Liver (tissue), 3 donors: ENCODE measurements around the gene CBY2.

Experiments
- JUND ChIP-seq, 2 donors: IDR thresholded peaks; 2 replicates each; pipeline ENCODE4 v1.6.1; 2016; ENCODE audit warnings: antibody characterized with exemption in 2 of 2
- REST ChIP-seq: IDR thresholded peaks from 2 replicates; pipeline ENCODE4 v1.6.1; 2016; ENCODE audit warnings: antibody characterized with exemption, mild to moderate bottlenecking
- TF ChIP-seq, protein P1 (sequence below): fragments of 150-350 bp; IDR thresholded peaks from 2 replicates; pipeline ENCODE4 v1.5.1; 2017; ENCODE audit warnings: improper control_type of control experiment, low read depth, low read length; ENCODE audit not compliant: missing input control
- TF ChIP-seq, protein P2 (sequence below): IDR thresholded peaks from 2 replicates; pipeline ENCODE4 v1.6.1; 2016; ENCODE audit warnings: antibody characterized with exemption
- donor health status: healthy.
- donor health status: healthy.

GRCh38 chr13:45705918-45706317 lies 3.8 kb downstream of the CBY2 start:
- TF ChIP-seq, protein P1, sequence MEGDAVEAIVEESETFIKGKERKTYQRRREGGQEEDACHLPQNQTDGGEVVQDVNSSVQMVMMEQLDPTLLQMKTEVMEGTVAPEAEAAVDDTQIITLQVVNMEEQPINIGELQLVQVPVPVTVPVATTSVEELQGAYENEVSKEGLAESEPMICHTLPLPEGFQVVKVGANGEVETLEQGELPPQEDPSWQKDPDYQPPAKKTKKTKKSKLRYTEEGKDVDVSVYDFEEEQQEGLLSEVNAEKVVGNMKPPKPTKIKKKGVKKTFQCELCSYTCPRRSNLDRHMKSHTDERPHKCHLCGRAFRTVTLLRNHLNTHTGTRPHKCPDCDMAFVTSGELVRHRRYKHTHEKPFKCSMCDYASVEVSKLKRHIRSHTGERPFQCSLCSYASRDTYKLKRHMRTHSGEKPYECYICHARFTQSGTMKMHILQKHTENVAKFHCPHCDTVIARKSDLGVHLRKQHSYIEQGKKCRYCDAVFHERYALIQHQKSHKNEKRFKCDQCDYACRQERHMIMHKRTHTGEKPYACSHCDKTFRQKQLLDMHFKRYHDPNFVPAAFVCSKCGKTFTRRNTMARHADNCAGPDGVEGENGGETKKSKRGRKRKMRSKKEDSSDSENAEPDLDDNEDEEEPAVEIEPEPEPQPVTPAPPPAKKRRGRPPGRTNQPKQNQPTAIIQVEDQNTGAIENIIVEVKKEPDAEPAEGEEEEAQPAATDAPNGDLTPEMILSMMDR: no peak
- TF ChIP-seq REST: no peak
- no peak for TF ChIP-seq JUND (IDR thresholded peaks at IDR 0.05)
- TF ChIP-seq, protein P2, sequence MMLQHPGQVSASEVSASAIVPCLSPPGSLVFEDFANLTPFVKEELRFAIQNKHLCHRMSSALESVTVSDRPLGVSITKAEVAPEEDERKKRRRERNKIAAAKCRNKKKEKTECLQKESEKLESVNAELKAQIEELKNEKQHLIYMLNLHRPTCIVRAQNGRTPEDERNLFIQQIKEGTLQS: no peak
